Skeletal muscle tissue (tissue), 4 donors: ENCODE data around the gene ASCL5. TPM values are rescaled to one million over a fixed set of nuclear protein-coding genes. Genes with fewer than 3 reads are reported as not detected.

Experiments
- H3K27ac ChIP-seq: one replicate; pipeline ENCODE4 v1.7.0; 2013; ENCODE audit warnings: mild to moderate bottlenecking, low read depth, low read length, inconsistent platforms
- H3K27me3 ChIP-seq, 3 donors: one replicate each; pipeline ENCODE4 v1.7.0; 2013; ENCODE audit warnings: low read length in 3 of 3; ENCODE audit not compliant: control insufficient read depth in 3 of 3, insufficient read depth in 3 of 3
- H3K36me3 ChIP-seq, 3 donors: one replicate each; pipeline ENCODE4 v1.7.0; 2013; ENCODE audit warnings: low read length in 3 of 3; ENCODE audit not compliant: control insufficient read depth in 3 of 3, insufficient read depth in 3 of 3
- H3K4me1 ChIP-seq, 3 donors: one replicate each; pipeline ENCODE4 v1.7.0; 2013; ENCODE audit warnings: low read length in 3 of 3, mild to moderate bottlenecking in 3 of 3; ENCODE audit not compliant: control insufficient read depth in 3 of 3, insufficient read depth in 3 of 3
- H3K4me3 ChIP-seq, 3 donors: one replicate each; pipeline ENCODE4 v1.7.0; 2013; ENCODE audit warnings: low read length in 3 of 3
- H3K9ac ChIP-seq, 3 donors: one replicate each; pipeline ENCODE4 v1.7.0; 2013; ENCODE audit warnings: low read length in 3 of 3, mild to moderate bottlenecking in 3 of 3, moderate library complexity in 2 of 3, low read depth in 1 of 3
- H3K9me3 ChIP-seq, 3 donors: one replicate each; pipeline ENCODE4 v1.7.0; 2013; ENCODE audit warnings: low read length in 3 of 3; ENCODE audit not compliant: control insufficient read depth in 3 of 3
- total RNA-seq: library from RNA; depleted of rRNA; stranded (reverse); fragments of >200 nt; gene quantifications from one replicate; pipeline ENCODE4 v1.2.3, GENCODE V29; 2014
- donor health status: Osteomylitis.

ASCL5 gene
- total RNA-seq, 1 donor from 2014 or later, result not detected

DNA sequence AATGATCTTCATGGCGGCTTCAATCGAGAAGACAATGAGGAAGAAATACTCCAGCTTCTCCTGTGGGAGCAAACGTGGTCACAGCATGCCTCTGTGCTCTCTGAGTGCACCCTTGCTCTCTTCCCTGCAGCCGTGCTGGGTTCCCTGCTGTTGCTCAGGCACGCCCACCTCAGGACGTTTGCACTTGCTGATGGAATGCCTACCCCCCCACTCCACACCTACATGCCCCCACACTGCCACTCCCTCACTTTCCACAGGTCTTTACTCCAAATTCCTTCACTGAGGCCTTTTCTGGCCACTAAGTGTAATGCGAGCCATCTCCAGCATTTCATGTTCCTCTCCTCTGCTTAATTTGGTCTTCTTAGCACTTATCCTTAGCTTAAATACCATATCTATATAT lies 33.0 kb downstream of the ASCL5 start:
- H3K27ac ChIP-seq, result peak overlapping the region; percentile 48

DNA sequence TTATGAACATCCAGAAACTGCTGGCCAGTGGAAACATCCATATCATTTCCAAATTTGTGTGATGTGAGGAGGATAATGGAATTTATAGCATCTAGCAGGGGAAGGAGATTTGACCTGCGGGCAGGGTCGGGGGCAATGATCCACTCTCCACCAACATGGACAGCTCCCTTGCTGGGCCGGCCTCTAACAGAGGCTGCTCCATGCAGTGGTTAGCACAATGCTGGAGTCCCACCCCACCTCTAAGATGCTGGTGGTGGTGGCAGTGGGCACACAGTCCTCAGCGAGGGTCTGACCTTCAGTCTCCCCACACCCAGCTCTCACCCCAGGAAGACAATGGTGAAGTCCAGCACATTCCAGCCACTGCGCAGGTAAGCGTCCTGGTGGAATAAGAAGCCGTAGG lies 33.4 kb downstream of the ASCL5 start:
- H3K27ac ChIP-seq, result peak overlapping the region; percentile 48
- peaks cover 86 to 98% (median 94%) of the 10 kb centered on the region in 3 donors for H3K4me1 ChIP-seq
- H3K9me3 ChIP-seq, result no peaks in the 10 kb centered on the region

More for the DNA sequence above, 33.0 kb downstream of the ASCL5 start:
- Histone ChIP-seq H3K4me3 (peak overlapping the region in 1 of 3 donors; percentile 13), H3K4me1 (peaks cover 87 to 98% (median 95%) of the 10 kb centered on the region in 3 donors), H3K9ac (peak overlapping the region in 2 of 3 donors; percentile 45 to 67), H3K27me3 (no peaks in the 10 kb centered on the region), H3K9me3 (no peaks in the 10 kb centered on the region), H3K36me3 (peaks cover 26 to 45% (median 33%) of the 10 kb centered on the region in 3 donors)

GRCh38 chr1:201092738-201093137 lies 34.2 kb downstream of the ASCL5 start:
- Histone ChIP-seq H3K4me3 (no peak overlapping the region), H3K36me3 (peaks cover 29 to 52% (median 41%) of the 10 kb centered on the region in 3 donors), H3K4me1 (peaks cover 78 to 93% (median 86%) of the 10 kb centered on the region in 3 donors), H3K9me3 (no peaks in the 10 kb centered on the region), H3K27ac (peak overlapping the region; percentile 48), H3K9ac (peak overlapping the region in 1 of 3 donors; percentile 22), H3K27me3 (no peaks in the 10 kb centered on the region)

More for the DNA sequence above, 33.4 kb downstream of the ASCL5 start:
- H3K9ac ChIP-seq, result peak overlapping the region; percentile 34 to 45 (median 45)
- no peaks in the 10 kb centered on the region for H3K27me3 ChIP-seq
- H3K4me3 ChIP-seq, result peak overlapping the region in 1 of 3 donors; percentile 13
- H3K36me3 ChIP-seq, result peaks cover 29 to 48% (median 37%) of the 10 kb centered on the region in 3 donors

- H3K4me3 ChIP-seq, result no peak overlapping the region
- H3K9me3 ChIP-seq, result no peaks in the 10 kb centered on the region
- peaks cover 63 to 81% (median 71%) of the 10 kb centered on the region in 3 donors for H3K4me1 ChIP-seq
- peak overlapping the region; percentile 48 for H3K27ac ChIP-seq
- H3K9ac ChIP-seq, result peak overlapping the region in 1 of 3 donors; percentile 27
- no peaks in the 10 kb centered on the region for H3K27me3 ChIP-seq
- H3K36me3 ChIP-seq, result peaks cover 41 to 63% (median 49%) of the 10 kb centered on the region in 3 donors
Observed at GRCh38 chr1:201091256-201091655, 35.7 kb downstream of the ASCL5 start.

DNA sequence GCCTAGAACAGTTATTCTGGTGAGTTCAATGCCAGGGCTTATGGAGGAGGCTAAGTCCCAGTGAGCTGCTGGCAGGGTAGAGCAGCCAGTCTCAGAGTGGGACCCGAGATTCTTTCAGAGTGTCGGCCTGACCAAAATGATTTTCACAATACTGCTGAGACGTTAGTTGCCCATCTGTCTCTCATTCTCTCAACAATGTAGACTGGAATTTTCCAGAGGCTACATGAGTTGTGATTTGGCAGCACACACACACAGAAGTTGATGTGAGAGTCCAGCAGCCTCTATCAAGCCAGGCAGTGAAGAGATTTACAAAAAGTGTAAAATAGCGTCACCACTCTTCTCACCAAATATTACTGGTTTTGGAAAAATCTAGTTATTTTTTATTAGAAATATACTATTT lies 36.4 kb downstream of the ASCL5 start:
- Histone ChIP-seq H3K27ac (peak overlapping the region; percentile 45), H3K36me3 (peaks cover 44 to 71% (median 56%) of the 10 kb centered on the region in 3 donors), H3K4me1 (peaks cover 58 to 78% (median 65%) of the 10 kb centered on the region in 3 donors), H3K9me3 (no peaks in the 10 kb centered on the region), H3K4me3 (no peak overlapping the region), H3K27me3 (no peaks in the 10 kb centered on the region), H3K9ac (peak overlapping the region in 1 of 3 donors; percentile 60)

GRCh38 chr1:201089596-201089995 lies 37.4 kb downstream of the ASCL5 start:
- H3K36me3 ChIP-seq, result peaks cover 53 to 80% (median 65%) of the 10 kb centered on the region in 3 donors
- no peak overlapping the region for H3K4me3 ChIP-seq
- H3K4me1 ChIP-seq, result peaks cover 49 to 68% (median 55%) of the 10 kb centered on the region in 3 donors
- H3K9ac ChIP-seq, result peak overlapping the region in 1 of 3 donors; percentile 60
- H3K9me3 ChIP-seq, result no peaks in the 10 kb centered on the region
- H3K27me3 ChIP-seq, result no peaks in the 10 kb centered on the region
- H3K27ac ChIP-seq, result peak overlapping the region; percentile 45

- Histone ChIP-seq H3K4me1 (peaks cover 45 to 63% (median 51%) of the 10 kb centered on the region in 3 donors), H3K9me3 (no peaks in the 10 kb centered on the region), H3K36me3 (peaks cover 59 to 85% (median 71%) of the 10 kb centered on the region in 3 donors), H3K27ac (peak overlapping the region; percentile 45), H3K27me3 (no peaks in the 10 kb centered on the region), H3K9ac (peak overlapping the region in 2 of 3 donors; percentile 28 to 60), H3K4me3 (no peak overlapping the region)
Observed at GRCh38 chr1:201088901-201089525, 38.0 kb downstream of the ASCL5 start.

DNA sequence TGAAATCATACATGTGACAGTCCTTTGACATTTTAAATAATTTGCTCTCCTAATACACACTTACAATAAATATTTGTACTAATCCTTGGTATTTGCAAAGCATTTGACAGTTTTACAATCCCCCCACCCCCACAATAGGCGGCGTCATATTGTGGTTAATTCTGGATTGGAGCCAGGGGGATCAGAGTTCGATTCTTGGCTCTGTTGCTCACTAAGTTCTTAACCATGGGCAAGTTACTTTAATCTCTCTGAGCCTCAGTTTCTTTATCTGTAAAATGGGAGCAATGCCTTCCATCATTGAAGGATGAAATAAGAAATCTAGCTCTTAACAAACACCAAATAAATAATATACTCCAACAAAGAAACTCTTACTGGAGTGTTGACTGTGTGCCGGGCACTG lies 38.6 kb downstream of the ASCL5 start:
- H3K4me3 ChIP-seq, result no peak overlapping the region
- no peaks in the 10 kb centered on the region for H3K9me3 ChIP-seq
- no peak overlapping the region for H3K9ac ChIP-seq
- H3K36me3 ChIP-seq, result peaks cover 59 to 83% (median 74%) of the 10 kb centered on the region in 3 donors
- H3K27ac ChIP-seq, result peak overlapping the region; percentile 45
- peaks cover 39 to 57% (median 45%) of the 10 kb centered on the region in 3 donors for H3K4me1 ChIP-seq
- H3K27me3 ChIP-seq, result no peaks in the 10 kb centered on the region

DNA sequence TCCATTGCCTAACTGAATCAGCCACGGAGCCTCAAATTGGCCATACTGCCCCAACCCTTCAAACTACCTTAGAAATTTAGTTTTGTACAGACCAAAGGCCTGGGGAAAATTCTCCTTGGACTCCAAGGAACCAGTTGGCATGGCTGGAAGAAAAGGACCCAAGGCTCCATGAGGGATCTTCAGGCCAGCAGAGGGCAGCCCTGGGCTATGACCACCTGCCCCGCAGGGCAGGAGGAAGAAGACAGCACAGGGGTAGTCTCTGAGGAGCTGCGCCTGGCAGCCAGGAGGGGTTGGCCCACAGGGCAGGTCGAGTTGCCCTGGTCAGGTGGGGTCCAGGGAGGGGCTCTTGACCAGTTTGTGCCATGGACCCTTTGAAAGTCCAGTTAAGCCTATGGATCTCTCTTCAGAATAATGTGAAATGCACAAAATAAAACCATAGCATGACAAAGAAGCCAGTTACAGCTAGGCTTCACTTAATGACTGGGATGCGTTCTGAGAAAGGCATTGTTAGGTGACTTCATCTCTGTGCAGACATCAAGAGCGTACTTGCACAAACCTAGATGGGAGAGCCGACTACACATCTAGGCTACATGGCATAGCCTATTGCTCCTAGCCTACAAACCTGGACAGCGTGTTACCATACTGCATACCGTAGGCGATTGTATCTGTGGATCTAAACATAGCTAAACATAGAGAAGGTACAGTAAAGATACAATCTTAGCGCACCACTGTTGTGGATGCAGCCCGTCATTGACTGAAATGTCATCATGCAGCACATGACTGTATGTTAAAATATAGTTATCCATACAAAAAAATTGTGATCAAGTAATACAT lies 40.9 kb downstream of the ASCL5 start:
- Histone ChIP-seq H3K4me1 (peaks cover 19 to 34% (median 22%) of the 10 kb centered on the region in 3 donors), H3K9me3 (no peaks in the 10 kb centered on the region), H3K4me3 (no peak overlapping the region), H3K9ac (peak overlapping the region in 1 of 3 donors; percentile 18), H3K27me3 (no peaks in the 10 kb centered on the region), H3K27ac (no peak overlapping the region), H3K36me3 (peaks cover 64 to 81% (median 80%) of the 10 kb centered on the region in 3 donors)
